Neural progenitor cell (in vitro differentiated cells): ENCODE measurements around the gene NOXA1.

ENCODE experiments used
- CTCF ChIP-seq: fragments of 200-600 bp; sonication (generic); IDR thresholded peaks from 2 replicates; pipeline ENCODE4 v1.5.1; 2017; ENCODE audit warnings: antibody characterized with exemption, mild to moderate bottlenecking
- EZH2 ChIP-seq: fragments of 200-600 bp; sonication (generic); IDR thresholded peaks from 2 replicates; pipeline ENCODE4 v1.6.1; 2017; ENCODE audit warnings: antibody characterized with exemption, mild to moderate bottlenecking, moderate library complexity

GRCh38 chr9:137439158-137439714 is 16.0 kb downstream of the NOXA1 start:
- TF ChIP-seq CTCF (no peak), EZH2 (no peak)
